K562 (cell line): ENCODE data around the gene PARP9. TPM values are rescaled to one million over a fixed set of nuclear protein-coding genes. Genes with fewer than 3 reads are reported as not detected.

Experiments
- ATF1 ChIP-seq, 2 experiments: fragments of 450-650 bp in 1 of 2; IDR thresholded peaks; 2 replicates each; pipeline ENCODE4 v1.6.1; 2016; ENCODE audit warnings: missing compliant biosample characterization in 1 of 2, missing genetic modification characterization in 1 of 2
- CREB3L1 ChIP-seq: fragments of 450-650 bp; IDR thresholded peaks from 2 replicates; pipeline ENCODE4 v1.6.1; 2014; ENCODE audit warnings: low read depth, mild to moderate bottlenecking, moderate library complexity, borderline replicate concordance
- CXXC5 ChIP-seq: fragments of 250-450 bp; sonication (Bioruptor Pico); IDR thresholded peaks from 2 replicates; pipeline ENCODE4 v1.8.0; 2022; ENCODE audit warnings: inconsistent platforms, mild to moderate bottlenecking, moderate library complexity
- DDX20 ChIP-seq: fragments of 450-650 bp; IDR thresholded peaks from 2 replicates; pipeline ENCODE4 v1.6.1; 2016; ENCODE audit warnings: missing genetic modification characterization, low read depth, mild to moderate bottlenecking, missing compliant biosample characterization, moderate library complexity
- E2F6 ChIP-seq, 2 experiments: IDR thresholded peaks; 2 replicates each; pipeline ENCODE4 v1.6.1; 2011; ENCODE audit warnings: borderline replicate concordance in 1 of 2, control low read depth in 1 of 2, low read depth in 1 of 2, low read length in 1 of 2, mild to moderate bottlenecking in 1 of 2, mixed read lengths in 1 of 2, moderate library complexity in 1 of 2; ENCODE audit not compliant: insufficient read depth in 1 of 2, insufficient read length in 1 of 2, poor library complexity in 1 of 2, severe bottlenecking in 1 of 2; ENCODE audit errors: extremely low read depth in 1 of 2
- EGR1 ChIP-seq: fragments of 450-650 bp; conservative IDR thresholded peaks from 2 replicates; pipeline ENCODE4 v1.6.1; 2017; ENCODE audit warnings: mild to moderate bottlenecking
- FOXA3 ChIP-seq, 2 experiments: fragments of 450-650 bp in 1 of 2; sonication (generic) in 1 of 2; formaldehyde crosslinking; IDR thresholded peaks in 1 of 2; conservative IDR thresholded peaks in 1 of 2; 2 replicates each; pipeline versions ENCODE4 v1.4.0 to v1.8.0; 2020 to 2022; ENCODE audit warnings: mild to moderate bottlenecking in 2 of 2, missing genetic modification reagents in 1 of 2
- FOXP1 ChIP-seq: sonication (generic); formaldehyde crosslinking; IDR thresholded peaks from 2 replicates; pipeline ENCODE4 v1.8.0; 2022; ENCODE audit warnings: mild to moderate bottlenecking, missing genetic modification reagents
- MAZ ChIP-seq, 2 experiments: fragments of 450-650 bp in 1 of 2; sonication (generic) in 1 of 2; formaldehyde crosslinking; IDR thresholded peaks in 1 of 2; conservative IDR thresholded peaks in 1 of 2; 2 replicates each; pipeline versions ENCODE4 v1.4.0 to v1.5.0; 2020; ENCODE audit warnings: mild to moderate bottlenecking in 1 of 2, missing genetic modification reagents in 1 of 2
- MYC ChIP-seq, 2 experiments: fragments of 250-450 bp in 1 of 2; sonication (Bioruptor Pico) in 1 of 2; IDR thresholded peaks; 2 replicates each; pipeline versions ENCODE4 v1.5.1 to v1.6.1; 2012 to 2021; ENCODE audit warnings: low read depth in 2 of 2, borderline replicate concordance in 1 of 2, improper control_type of control experiment in 1 of 2, low read length in 1 of 2, mild to moderate bottlenecking in 1 of 2, moderate library complexity in 1 of 2
- NR3C1 ChIP-seq: sonication (generic); formaldehyde crosslinking; IDR thresholded peaks from 2 replicates; pipeline ENCODE4 v1.8.1; 2022; ENCODE audit warnings: missing genetic modification reagents
- NRF1 ChIP-seq, 2 experiments: fragments of 450-650 bp; IDR thresholded peaks in 1 of 2; conservative IDR thresholded peaks in 1 of 2; 2 replicates each; pipeline ENCODE4 v1.6.1; 2014; ENCODE audit warnings: mild to moderate bottlenecking in 2 of 2
- PRPF4 ChIP-seq: fragments of 200-400 bp; formaldehyde crosslinking; IDR thresholded peaks from one replicate; pipeline ENCODE4 v1.6.1; 2017; ENCODE audit warnings: low read length, low read depth, mild to moderate bottlenecking; ENCODE audit not compliant: insufficient read depth, poor library complexity, severe bottlenecking
- RBM25 ChIP-seq: fragments of 200-400 bp; formaldehyde crosslinking; IDR thresholded peaks from 2 replicates; pipeline ENCODE4 v1.6.1; 2018; ENCODE audit warnings: low read length, low read depth, moderate library complexity; ENCODE audit not compliant: severe bottlenecking
- SIN3B ChIP-seq: fragments of 450-650 bp; IDR thresholded peaks from 2 replicates; pipeline ENCODE4 v1.6.1; 2017; ENCODE audit warnings: low read depth, mild to moderate bottlenecking, moderate library complexity
- TAF1 ChIP-seq: IDR thresholded peaks from 2 replicates; pipeline ENCODE4 v1.6.1; 2011; ENCODE audit warnings: mild to moderate bottlenecking, low read length, moderate library complexity; ENCODE audit not compliant: insufficient read depth, control insufficient read depth, severe bottlenecking; ENCODE audit errors: extremely low read depth
- THAP12 ChIP-seq: fragments of 250-450 bp; sonication (Bioruptor Pico); IDR thresholded peaks from 2 replicates; pipeline ENCODE4 v1.9.0; 2021; ENCODE audit warnings: mild to moderate bottlenecking, inconsistent platforms
- ZNF561 ChIP-seq: fragments of 450-650 bp; formaldehyde crosslinking; conservative IDR thresholded peaks from 2 replicates; pipeline ENCODE4 v1.4.0; 2020; ENCODE audit warnings: mild to moderate bottlenecking, moderate library complexity
- polyA plus RNA-seq, 8 experiments: library from polyadenylated mRNA; depleted of rRNA in 4 of 8; stranded (reverse) in 5 of 8; unstranded in 3 of 8; fragments of >200 nt; fragmentation: Nextera tagmentation in 2 of 8; fragmentation: Illumina TruSeq in 1 of 8; extraction: Ambion mirVana in 2 of 8; extraction: Trizol in 1 of 8; gene quantifications; 2 replicates each; pipeline versions ENCODE4 v1.2.1 to v1.2.3, GENCODE V29; 2011 to 2014; ENCODE audit warnings: inconsistent platforms in 1 of 8, missing spikeins in 1 of 8
- total RNA-seq, 7 experiments: library from RNA; depleted of rRNA in 6 of 7; stranded (reverse); fragments of >200 nt in 6 of 7; fragmentation: Illumina TruSeq in 2 of 7; extraction: Trizol in 2 of 7; gene quantifications; 2 replicates each; pipeline versions ENCODE4 v1.2.1 to v1.2.3, GENCODE V29; 2011 to 2021; ENCODE audit warnings: low replicate concordance in 1 of 7

PARP9 gene
- total and polyA plus RNA-seq, 9 of the 15 experiments (the other 6 are each of a cell fraction or from before 2014, with no cell fraction given), result 2.1 to 4.8 (median 3.4) TPM

GRCh38 chr3:122514123-122515019 lies 49.7 kb downstream of the PARP9 start, which contains the start of gene KPNA1 (continued):
- TF ChIP-seq E2F6 (IDR thresholded peaks at IDR 0.05; ENCODE audit: borderline replicate concordance in 1 of 2, extremely low read depth in 1 of 2, insufficient read depth in 1 of 2, insufficient read length in 1 of 2, low read depth in 1 of 2, low read length in 1 of 2, poor library complexity in 1 of 2, severe bottlenecking in 1 of 2) (peak; percentile 54 to 70), CREB3L1 (peak; percentile 65; the same call in 1 of the 2 replicates), PRPF4 (peak; percentile 77), EGR1 (peak; percentile 94), ATF1 (CRISPR knock-in tag; IDR thresholded peaks at IDR 0.05) (no peak), ATF1 (tag; IDR thresholded peaks at IDR 0.05) (peak; percentile 81), TAF1 (peak; percentile 72), RBM25 (peak; percentile 29), MAZ (CRISPR knock-in tag; conservative IDR thresholded peaks at IDR 0.05 in 1 of 2, IDR thresholded peaks at IDR 0.05 in 1 of 2) (peak; percentile 39 to 67), MYC (IDR thresholded peaks at IDR 0.05; ENCODE audit: low read depth, low read length) (peak; percentile 19; the same call in 1 of the 2 replicates), MYC (CRISPR knock-in tag; IDR thresholded peaks at IDR 0.05; ENCODE audit: borderline replicate concordance, low read depth) (no peak), NRF1 (conservative IDR thresholded peaks at IDR 0.05 in 1 of 2, IDR thresholded peaks at IDR 0.05 in 1 of 2) (peak; percentile 95 to 96), SIN3B (peak; percentile 20; the same call in 1 of the 2 replicates), THAP12 (CRISPR knock-in tag) (peak; percentile 75), NR3C1 (CRISPR knock-in tag) (peak; percentile 77; the same call in 1 of the 2 replicates), FOXA3 (CRISPR knock-in tag; conservative IDR thresholded peaks at IDR 0.05 in 1 of 2, IDR thresholded peaks at IDR 0.05 in 1 of 2) (no peak), DDX20 (tag) (no peak), CXXC5 (peak; percentile 85; the same call in 1 of the 2 replicates), ZNF561 (CRISPR knock-in tag) (no peak), FOXP1 (CRISPR knock-in tag) (peak; percentile 59; the same call in 1 of the 2 replicates)
